HEK293T (cell line): ENCODE measurements around the gene UCN.

Experiments
- CTCF ChIA-PET: fragments of 350-600 bp; formaldehyde crosslinking; extraction: SDS; loops from one replicate; lab custom pipeline; 2021; ENCODE audit warnings: antibody characterized with exemption, inconsistent platforms; lab: Yijun Ruan, JAX
- POLR2A ChIA-PET: fragments of 350-600 bp; formaldehyde crosslinking; extraction: SDS; loops from one replicate; lab custom pipeline; 2020; ENCODE audit warnings: antibody characterized with exemption, inconsistent platforms; lab: Yijun Ruan, JAX
- DNase-seq: peaks from one replicate; pipeline ENCODE4 v3.0.0; 2012; ENCODE audit warnings: mixed read lengths; ENCODE audit errors: extremely low spot score
- ARNT ChIP-seq: fragments of 450-650 bp; IDR thresholded peaks from 2 replicates; pipeline ENCODE4 v1.6.1; 2017; ENCODE audit warnings: mild to moderate bottlenecking
- BHLHE40 ChIP-seq: fragments of 450-650 bp; IDR thresholded peaks from 2 replicates; pipeline ENCODE4 v1.6.1; 2016; ENCODE audit warnings: mild to moderate bottlenecking, moderate library complexity, borderline replicate concordance
- CTBP1 ChIP-seq: fragments of 450-650 bp; IDR thresholded peaks from 2 replicates; pipeline ENCODE4 v1.6.1; 2016; ENCODE audit warnings: borderline replicate concordance
- ELF4 ChIP-seq: fragments of 450-650 bp; IDR thresholded peaks from 2 replicates; pipeline ENCODE4 v1.6.1; 2017; ENCODE audit warnings: antibody characterized with exemption
- FOXA1 ChIP-seq: fragments of 450-650 bp; IDR thresholded peaks from 2 replicates; pipeline ENCODE4 v1.6.1; 2016; ENCODE audit warnings: mild to moderate bottlenecking
- FOXK2 ChIP-seq: fragments of 450-650 bp; IDR thresholded peaks from 2 replicates; pipeline ENCODE4 v1.6.1; 2016; ENCODE audit warnings: mild to moderate bottlenecking
- FOXM1 ChIP-seq: fragments of 450-650 bp; IDR thresholded peaks from 2 replicates; pipeline ENCODE4 v1.6.1; 2017; ENCODE audit warnings: mild to moderate bottlenecking, borderline replicate concordance
- HDGF ChIP-seq: fragments of 450-650 bp; IDR thresholded peaks from 2 replicates; pipeline ENCODE4 v1.6.1; 2017; ENCODE audit warnings: antibody characterized with exemption, borderline replicate concordance
- L3MBTL2 ChIP-seq: fragments of 450-650 bp; conservative IDR thresholded peaks from 2 replicates; pipeline ENCODE4 v1.6.1; 2016; ENCODE audit warnings: mild to moderate bottlenecking
- LEF1 ChIP-seq: fragments of 450-650 bp; IDR thresholded peaks from 2 replicates; pipeline ENCODE4 v1.6.1; 2017; ENCODE audit warnings: mild to moderate bottlenecking, borderline replicate concordance
- NFRKB ChIP-seq: fragments of 450-650 bp; IDR thresholded peaks from 2 replicates; pipeline ENCODE4 v1.6.1; 2016; ENCODE audit warnings: mild to moderate bottlenecking, moderate library complexity
- SP1 ChIP-seq: fragments of 450-650 bp; IDR thresholded peaks from 2 replicates; pipeline ENCODE4 v1.6.1; 2017
- SUZ12 ChIP-seq: fragments of 450-650 bp; IDR thresholded peaks from 2 replicates; pipeline ENCODE4 v1.6.1; 2016; ENCODE audit warnings: mild to moderate bottlenecking
- TARDBP ChIP-seq: fragments of 450-650 bp; IDR thresholded peaks from 2 replicates; pipeline ENCODE4 v1.6.1; 2016
- ZNF384 ChIP-seq: fragments of 450-650 bp; IDR thresholded peaks from 2 replicates; pipeline ENCODE4 v1.6.1; 2016
- TF ChIP-seq, protein P1 (sequence below): fragments of 450-650 bp; IDR thresholded peaks from 2 replicates; pipeline ENCODE4 v1.6.1; 2016

The UCN gene

GRCh38 chr2:27282892-27283291 lies 25.4 kb downstream of the UCN start:
- ChIA-PET POLR2A (interaction anchor here (0.7 to 2.2 kb wide), 7 partner anchors 11 to 211 kb away, joined by 3 to 8 read pairs (median 3); partner anchors contain the start of gene OST4), CTCF (interaction anchor here (1.2 to 1.5 kb wide), 2 partner anchors 18 to 20 kb away, joined by 7 read pairs; no protein-coding TSS in a partner anchor)
- no peak for DNase-seq
- no peak for TF ChIP-seq SP1
- TF ChIP-seq CTBP1 = no peak
- no peak for TF ChIP-seq HDGF
- TF ChIP-seq FOXK2 = no peak
- TF ChIP-seq ZNF384 = no peak
- TF ChIP-seq SUZ12 = no peak
- TF ChIP-seq BHLHE40 = no peak
- TF ChIP-seq, protein P1, sequence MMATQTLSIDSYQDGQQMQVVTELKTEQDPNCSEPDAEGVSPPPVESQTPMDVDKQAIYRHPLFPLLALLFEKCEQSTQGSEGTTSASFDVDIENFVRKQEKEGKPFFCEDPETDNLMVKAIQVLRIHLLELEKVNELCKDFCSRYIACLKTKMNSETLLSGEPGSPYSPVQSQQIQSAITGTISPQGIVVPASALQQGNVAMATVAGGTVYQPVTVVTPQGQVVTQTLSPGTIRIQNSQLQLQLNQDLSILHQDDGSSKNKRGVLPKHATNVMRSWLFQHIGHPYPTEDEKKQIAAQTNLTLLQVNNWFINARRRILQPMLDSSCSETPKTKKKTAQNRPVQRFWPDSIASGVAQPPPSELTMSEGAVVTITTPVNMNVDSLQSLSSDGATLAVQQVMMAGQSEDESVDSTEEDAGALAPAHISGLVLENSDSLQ = no peak
- TF ChIP-seq ARNT = no peak
- no peak for TF ChIP-seq ELF4
- TF ChIP-seq FOXM1 = no peak
- TF ChIP-seq NFRKB = no peak
- TF ChIP-seq FOXA1 = no peak
- no peak for TF ChIP-seq L3MBTL2
- no peak for TF ChIP-seq TARDBP
- no peak for TF ChIP-seq LEF1

DNA sequence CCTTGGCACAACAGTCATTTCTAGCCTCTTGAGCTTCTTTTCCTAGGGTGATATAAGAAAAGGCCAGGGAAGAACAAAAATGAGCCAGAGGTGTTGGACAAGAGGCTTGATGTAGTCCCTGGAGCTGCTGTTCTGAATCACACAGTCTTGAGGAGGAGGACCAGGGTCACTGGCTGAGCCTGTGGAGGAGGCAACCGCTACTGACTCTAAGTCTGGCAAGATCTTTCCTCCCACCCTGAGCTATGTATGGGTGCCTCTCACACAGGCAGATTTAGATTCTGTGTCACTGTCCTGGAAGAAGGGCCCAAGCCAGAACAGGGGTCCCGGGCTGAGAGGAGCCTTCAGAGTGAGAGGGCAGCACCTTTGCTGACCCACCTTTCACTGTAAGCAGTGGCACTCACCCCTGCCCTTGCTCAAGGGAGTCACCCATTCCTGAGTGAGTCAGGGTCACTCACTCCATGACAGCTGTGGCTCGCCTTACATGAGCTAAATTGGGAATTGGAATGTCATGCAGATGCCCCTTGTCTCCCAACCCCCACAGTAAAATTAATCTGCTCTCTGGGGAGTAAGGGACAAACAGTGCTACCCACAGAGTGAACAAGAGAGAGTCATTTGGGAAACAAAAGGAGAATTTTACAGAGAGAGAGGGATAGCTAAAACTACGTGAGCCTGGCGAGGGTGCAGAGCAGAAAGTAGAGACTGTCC lies 26.2 kb downstream of the UCN start, which contains the start of gene TRIM54:
Gene TRIM54 (plus strand): TSS at position 575 of the 705 bp plus-strand sequence. CDS start 303 bp downstream, outside the sequence.
- ChIA-PET POLR2A (interaction anchor here (0.7 to 2.2 kb wide), 6 partner anchors 10 to 211 kb away, joined by 3 to 8 read pairs (median 4); partner anchors contain the start of genes GTF3C2 and OST4), CTCF (interaction anchor here (1.2 to 3.1 kb wide), 7 partner anchors 9 to 182 kb away, joined by 5 to 31 read pairs (median 7); no protein-coding TSS in a partner anchor)
- DNase-seq = no peak

GRCh38 chr2:27281442-27281841 lies 26.8 kb downstream of the UCN start:
- POLR2A ChIA-PET = interaction anchor here (1.0 to 1.2 kb wide), 2 partner anchors 11 to 75 kb away, joined by 3 to 6 read pairs; partner anchors contain the start of gene GTF3C2
- CTCF ChIA-PET = interaction anchor here (1.2 to 3.1 kb wide), 5 partner anchors 9 to 182 kb away, joined by 5 to 31 read pairs (median 6); no protein-coding TSS in a partner anchor
- no peak for DNase-seq
- TF ChIP-seq, protein P1 = no peak
- TF ChIP-seq SUZ12 = no peak
- TF ChIP-seq FOXM1 = no peak
- no peak for TF ChIP-seq HDGF
- TF ChIP-seq ARNT = no peak
- no peak for TF ChIP-seq TARDBP
- TF ChIP-seq ELF4 = no peak
- no peak for TF ChIP-seq L3MBTL2
- no peak for TF ChIP-seq SP1
- TF ChIP-seq BHLHE40 = no peak
- TF ChIP-seq FOXK2 = no peak
- no peak for TF ChIP-seq CTBP1
- TF ChIP-seq NFRKB = no peak
- TF ChIP-seq LEF1 = no peak
- no peak for TF ChIP-seq ZNF384

More for the DNA sequence above, 26.2 kb downstream of the UCN start, which contains the start of gene TRIM54:
- TF ChIP-seq ELF4 (no peak), ZNF384 (no peak), HDGF (no peak), SUZ12 (no peak)

GRCh38 chr2:27280826-27281225 lies 27.4 kb downstream of the UCN start:
- CTCF ChIA-PET = interaction anchor here (1.1 to 3.1 kb wide), 7 partner anchors 10 to 33 kb away, joined by 3 to 31 read pairs (median 5); partner anchors contain the start of gene SLC30A3
- POLR2A ChIA-PET = interaction anchor here (1.2 to 1.8 kb wide), 3 partner anchors 11 to 32 kb away, joined by 6 to 8 read pairs (median 7); no protein-coding TSS in a partner anchor
- TF ChIP-seq NFRKB (no peak), LEF1 (no peak), SP1 (no peak), FOXK2 (no peak), FOXM1 (no peak), ARNT (no peak), CTBP1 (no peak), ZNF384 (no peak), FOXA1 (no peak), ELF4 (no peak), L3MBTL2 (no peak)
- TF ChIP-seq, protein P1 = no peak
- no peak for DNase-seq

- no peak for DNase-seq
- POLR2A ChIA-PET = interaction anchor here (1.2 kb wide), 1 partner anchor 66 kb away, joined by 4 read pairs; the partner anchor contains the start of genes ATRAID and SLC5A6
- CTCF ChIA-PET = no interaction called here
- TF ChIP-seq ZNF384 (no peak), NFRKB (no peak), SUZ12 (no peak), FOXA1 (no peak), ELF4 (no peak), L3MBTL2 (no peak), TARDBP (no peak), FOXK2 (no peak), LEF1 (no peak), HDGF (no peak), SP1 (no peak), ARNT (no peak)
Observed at GRCh38 chr2:27278010-27278409, 30.2 kb downstream of the UCN start.
